ENCODE data around the gene INTS14. TPM values are rescaled to one million over a fixed set of nuclear protein-coding genes. Genes with fewer than 3 reads are reported as not detected.

INTS14 gene
- total RNA-seq, 1 experiment from 2014 or later: 28.3 TPM

DNA sequence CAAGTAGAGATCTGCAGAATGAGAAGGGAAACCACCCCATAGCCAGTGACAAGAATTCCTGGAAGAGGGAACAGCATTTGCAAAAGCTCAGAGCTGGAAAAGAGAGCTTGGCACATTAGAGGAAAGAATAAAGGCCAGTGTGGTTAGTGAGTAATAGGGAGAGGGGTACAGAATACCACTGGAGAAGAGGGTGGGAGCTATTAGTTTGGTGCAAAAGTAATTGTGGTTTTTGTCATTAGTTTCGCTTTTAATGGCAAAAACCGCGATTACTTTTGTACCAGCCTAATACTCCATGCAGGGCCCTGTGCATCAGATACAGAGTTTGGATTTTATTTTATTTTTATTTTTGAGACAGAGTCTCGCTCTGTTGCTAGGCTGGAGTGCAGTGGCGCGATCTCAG is 20.6 kb upstream of the INTS14 start:
- H3K4me1 Mint-ChIP-seq: peaks cover 9% of the 10 kb centered on the region; the same call in 1 of the 2 replicates
- no peak for DNase-seq (ENCODE audit: low spot score)
- H3K9me3 Mint-ChIP-seq: no peaks in the 10 kb centered on the region
- no peaks in the 10 kb centered on the region for H3K27me3 Mint-ChIP-seq (ENCODE audit: low read depth)
- TF ChIP-seq TCF7 (CRISPR knock-in tag; IDR thresholded peaks at IDR 0.05; ENCODE audit: low read depth) (no peak), HMGA2 (CRISPR knock-in tag; IDR thresholded peaks at IDR 0.05) (no peak), NFATC4 (CRISPR knock-in tag; IDR thresholded peaks at IDR 0.05) (no peak), CBFB (CRISPR knock-in tag; IDR thresholded peaks at IDR 0.05; ENCODE audit: low read depth) (no peak), EMX1 (CRISPR knock-in tag; IDR thresholded peaks at IDR 0.05) (no peak)
- TF ChIP-seq, protein P1, sequence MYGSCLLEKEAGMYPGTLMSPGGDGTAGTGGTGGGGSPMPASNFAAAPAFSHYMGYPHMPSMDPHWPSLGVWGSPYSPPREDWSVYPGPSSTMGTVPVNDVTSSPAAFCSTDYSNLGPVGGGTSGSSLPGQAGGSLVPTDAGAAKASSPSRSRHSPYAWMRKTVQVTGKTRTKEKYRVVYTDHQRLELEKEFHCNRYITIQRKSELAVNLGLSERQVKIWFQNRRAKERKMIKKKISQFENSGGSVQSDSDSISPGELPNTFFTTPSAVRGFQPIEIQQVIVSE (CRISPR knock-in tag; IDR thresholded peaks at IDR 0.05; ENCODE audit: borderline replicate concordance): no peak
- ATAC-seq: no peak
- ChIA-PET POLR2A (no interaction called here), CTCF (no interaction called here)
- H3K36me3 Mint-ChIP-seq: no peaks in the 10 kb centered on the region
- H3K4me3 Mint-ChIP-seq: no peak overlapping the region
- H3K27ac Mint-ChIP-seq: no peak overlapping the region

DNA sequence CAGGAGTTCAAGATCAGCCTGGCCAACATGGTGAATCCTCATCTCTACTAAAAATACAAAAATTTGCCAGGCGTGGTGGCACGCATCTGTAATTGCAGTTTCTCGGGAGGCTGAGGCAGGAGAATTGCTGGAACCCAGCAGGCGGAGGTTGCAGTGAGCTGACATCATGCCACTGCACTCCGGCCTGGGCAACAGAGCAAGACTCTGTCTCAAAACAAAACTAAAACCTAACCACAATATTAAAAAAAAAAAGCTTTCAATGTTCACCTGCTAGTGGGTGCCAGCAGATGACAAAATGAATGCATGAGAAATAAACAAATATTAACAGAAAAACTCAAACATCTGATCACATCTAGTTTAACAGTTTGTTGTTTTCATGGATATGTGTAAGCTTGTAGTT is 19.8 kb upstream of the INTS14 start:
- H3K9me3 Mint-ChIP-seq: no peaks in the 10 kb centered on the region
- H3K36me3 Mint-ChIP-seq: no peaks in the 10 kb centered on the region
- ChIA-PET CTCF (no interaction called here), POLR2A (no interaction called here)
- ATAC-seq (no peak), DNase-seq (ENCODE audit: low spot score) (no peak)
- H3K27me3 Mint-ChIP-seq (ENCODE audit: low read depth): no peaks in the 10 kb centered on the region
- no peak overlapping the region for H3K4me3 Mint-ChIP-seq
- peaks cover 9% of the 10 kb centered on the region; the same call in 1 of the 2 replicates for H3K4me1 Mint-ChIP-seq
- H3K27ac Mint-ChIP-seq: no peak overlapping the region
- TF ChIP-seq, protein P2, sequence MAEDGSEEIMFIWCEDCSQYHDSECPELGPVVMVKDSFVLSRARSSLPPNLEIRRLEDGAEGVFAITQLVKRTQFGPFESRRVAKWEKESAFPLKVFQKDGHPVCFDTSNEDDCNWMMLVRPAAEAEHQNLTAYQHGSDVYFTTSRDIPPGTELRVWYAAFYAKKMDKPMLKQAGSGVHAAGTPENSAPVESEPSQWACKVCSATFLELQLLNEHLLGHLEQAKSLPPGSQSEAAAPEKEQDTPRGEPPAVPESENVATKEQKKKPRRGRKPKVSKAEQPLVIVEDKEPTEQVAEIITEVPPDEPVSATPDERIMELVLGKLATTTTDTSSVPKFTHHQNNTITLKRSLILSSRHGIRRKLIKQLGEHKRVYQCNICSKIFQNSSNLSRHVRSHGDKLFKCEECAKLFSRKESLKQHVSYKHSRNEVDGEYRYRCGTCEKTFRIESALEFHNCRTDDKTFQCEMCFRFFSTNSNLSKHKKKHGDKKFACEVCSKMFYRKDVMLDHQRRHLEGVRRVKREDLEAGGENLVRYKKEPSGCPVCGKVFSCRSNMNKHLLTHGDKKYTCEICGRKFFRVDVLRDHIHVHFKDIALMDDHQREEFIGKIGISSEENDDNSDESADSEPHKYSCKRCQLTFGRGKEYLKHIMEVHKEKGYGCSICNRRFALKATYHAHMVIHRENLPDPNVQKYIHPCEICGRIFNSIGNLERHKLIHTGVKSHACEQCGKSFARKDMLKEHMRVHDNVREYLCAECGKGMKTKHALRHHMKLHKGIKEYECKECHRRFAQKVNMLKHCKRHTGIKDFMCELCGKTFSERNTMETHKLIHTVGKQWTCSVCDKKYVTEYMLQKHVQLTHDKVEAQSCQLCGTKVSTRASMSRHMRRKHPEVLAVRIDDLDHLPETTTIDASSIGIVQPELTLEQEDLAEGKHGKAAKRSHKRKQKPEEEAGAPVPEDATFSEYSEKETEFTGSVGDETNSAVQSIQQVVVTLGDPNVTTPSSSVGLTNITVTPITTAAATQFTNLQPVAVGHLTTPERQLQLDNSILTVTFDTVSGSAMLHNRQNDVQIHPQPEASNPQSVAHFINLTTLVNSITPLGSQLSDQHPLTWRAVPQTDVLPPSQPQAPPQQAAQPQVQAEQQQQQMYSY (CRISPR knock-in tag; IDR thresholded peaks at IDR 0.05): no peak
- TF ChIP-seq, protein P3, sequence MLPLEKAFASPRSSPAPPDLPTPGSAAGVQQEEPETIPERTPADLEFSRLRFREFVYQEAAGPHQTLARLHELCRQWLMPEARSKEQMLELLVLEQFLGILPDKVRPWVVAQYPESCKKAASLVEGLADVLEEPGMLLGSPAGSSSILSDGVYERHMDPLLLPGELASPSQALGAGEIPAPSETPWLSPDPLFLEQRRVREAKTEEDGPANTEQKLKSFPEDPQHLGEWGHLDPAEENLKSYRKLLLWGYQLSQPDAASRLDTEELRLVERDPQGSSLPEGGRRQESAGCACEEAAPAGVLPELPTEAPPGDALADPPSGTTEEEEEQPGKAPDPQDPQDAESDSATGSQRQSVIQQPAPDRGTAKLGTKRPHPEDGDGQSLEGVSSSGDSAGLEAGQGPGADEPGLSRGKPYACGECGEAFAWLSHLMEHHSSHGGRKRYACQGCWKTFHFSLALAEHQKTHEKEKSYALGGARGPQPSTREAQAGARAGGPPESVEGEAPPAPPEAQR (CRISPR knock-in tag; IDR thresholded peaks at IDR 0.05): no peak
- TF ChIP-seq, protein P4, sequence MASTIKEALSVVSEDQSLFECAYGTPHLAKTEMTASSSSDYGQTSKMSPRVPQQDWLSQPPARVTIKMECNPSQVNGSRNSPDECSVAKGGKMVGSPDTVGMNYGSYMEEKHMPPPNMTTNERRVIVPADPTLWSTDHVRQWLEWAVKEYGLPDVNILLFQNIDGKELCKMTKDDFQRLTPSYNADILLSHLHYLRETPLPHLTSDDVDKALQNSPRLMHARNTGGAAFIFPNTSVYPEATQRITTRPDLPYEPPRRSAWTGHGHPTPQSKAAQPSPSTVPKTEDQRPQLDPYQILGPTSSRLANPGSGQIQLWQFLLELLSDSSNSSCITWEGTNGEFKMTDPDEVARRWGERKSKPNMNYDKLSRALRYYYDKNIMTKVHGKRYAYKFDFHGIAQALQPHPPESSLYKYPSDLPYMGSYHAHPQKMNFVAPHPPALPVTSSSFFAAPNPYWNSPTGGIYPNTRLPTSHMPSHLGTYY (CRISPR knock-in tag; IDR thresholded peaks at IDR 0.05): no peak
- TF ChIP-seq, protein P5, sequence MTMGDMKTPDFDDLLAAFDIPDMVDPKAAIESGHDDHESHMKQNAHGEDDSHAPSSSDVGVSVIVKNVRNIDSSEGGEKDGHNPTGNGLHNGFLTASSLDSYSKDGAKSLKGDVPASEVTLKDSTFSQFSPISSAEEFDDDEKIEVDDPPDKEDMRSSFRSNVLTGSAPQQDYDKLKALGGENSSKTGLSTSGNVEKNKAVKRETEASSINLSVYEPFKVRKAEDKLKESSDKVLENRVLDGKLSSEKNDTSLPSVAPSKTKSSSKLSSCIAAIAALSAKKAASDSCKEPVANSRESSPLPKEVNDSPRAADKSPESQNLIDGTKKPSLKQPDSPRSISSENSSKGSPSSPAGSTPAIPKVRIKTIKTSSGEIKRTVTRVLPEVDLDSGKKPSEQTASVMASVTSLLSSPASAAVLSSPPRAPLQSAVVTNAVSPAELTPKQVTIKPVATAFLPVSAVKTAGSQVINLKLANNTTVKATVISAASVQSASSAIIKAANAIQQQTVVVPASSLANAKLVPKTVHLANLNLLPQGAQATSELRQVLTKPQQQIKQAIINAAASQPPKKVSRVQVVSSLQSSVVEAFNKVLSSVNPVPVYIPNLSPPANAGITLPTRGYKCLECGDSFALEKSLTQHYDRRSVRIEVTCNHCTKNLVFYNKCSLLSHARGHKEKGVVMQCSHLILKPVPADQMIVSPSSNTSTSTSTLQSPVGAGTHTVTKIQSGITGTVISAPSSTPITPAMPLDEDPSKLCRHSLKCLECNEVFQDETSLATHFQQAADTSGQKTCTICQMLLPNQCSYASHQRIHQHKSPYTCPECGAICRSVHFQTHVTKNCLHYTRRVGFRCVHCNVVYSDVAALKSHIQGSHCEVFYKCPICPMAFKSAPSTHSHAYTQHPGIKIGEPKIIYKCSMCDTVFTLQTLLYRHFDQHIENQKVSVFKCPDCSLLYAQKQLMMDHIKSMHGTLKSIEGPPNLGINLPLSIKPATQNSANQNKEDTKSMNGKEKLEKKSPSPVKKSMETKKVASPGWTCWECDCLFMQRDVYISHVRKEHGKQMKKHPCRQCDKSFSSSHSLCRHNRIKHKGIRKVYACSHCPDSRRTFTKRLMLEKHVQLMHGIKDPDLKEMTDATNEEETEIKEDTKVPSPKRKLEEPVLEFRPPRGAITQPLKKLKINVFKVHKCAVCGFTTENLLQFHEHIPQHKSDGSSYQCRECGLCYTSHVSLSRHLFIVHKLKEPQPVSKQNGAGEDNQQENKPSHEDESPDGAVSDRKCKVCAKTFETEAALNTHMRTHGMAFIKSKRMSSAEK (CRISPR knock-in tag; IDR thresholded peaks at IDR 0.05; ENCODE audit: borderline replicate concordance): no peak
- TF ChIP-seq, protein P6, sequence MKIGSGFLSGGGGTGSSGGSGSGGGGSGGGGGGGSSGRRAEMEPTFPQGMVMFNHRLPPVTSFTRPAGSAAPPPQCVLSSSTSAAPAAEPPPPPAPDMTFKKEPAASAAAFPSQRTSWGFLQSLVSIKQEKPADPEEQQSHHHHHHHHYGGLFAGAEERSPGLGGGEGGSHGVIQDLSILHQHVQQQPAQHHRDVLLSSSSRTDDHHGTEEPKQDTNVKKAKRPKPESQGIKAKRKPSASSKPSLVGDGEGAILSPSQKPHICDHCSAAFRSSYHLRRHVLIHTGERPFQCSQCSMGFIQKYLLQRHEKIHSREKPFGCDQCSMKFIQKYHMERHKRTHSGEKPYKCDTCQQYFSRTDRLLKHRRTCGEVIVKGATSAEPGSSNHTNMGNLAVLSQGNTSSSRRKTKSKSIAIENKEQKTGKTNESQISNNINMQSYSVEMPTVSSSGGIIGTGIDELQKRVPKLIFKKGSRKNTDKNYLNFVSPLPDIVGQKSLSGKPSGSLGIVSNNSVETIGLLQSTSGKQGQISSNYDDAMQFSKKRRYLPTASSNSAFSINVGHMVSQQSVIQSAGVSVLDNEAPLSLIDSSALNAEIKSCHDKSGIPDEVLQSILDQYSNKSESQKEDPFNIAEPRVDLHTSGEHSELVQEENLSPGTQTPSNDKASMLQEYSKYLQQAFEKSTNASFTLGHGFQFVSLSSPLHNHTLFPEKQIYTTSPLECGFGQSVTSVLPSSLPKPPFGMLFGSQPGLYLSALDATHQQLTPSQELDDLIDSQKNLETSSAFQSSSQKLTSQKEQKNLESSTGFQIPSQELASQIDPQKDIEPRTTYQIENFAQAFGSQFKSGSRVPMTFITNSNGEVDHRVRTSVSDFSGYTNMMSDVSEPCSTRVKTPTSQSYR (CRISPR knock-in tag; IDR thresholded peaks at IDR 0.05): no peak
- TF ChIP-seq ZBTB21 (CRISPR knock-in tag; IDR thresholded peaks at IDR 0.05; ENCODE audit: borderline replicate concordance) (no peak), ZNF416 (CRISPR knock-in tag; IDR thresholded peaks at IDR 0.05) (no peak), ATF1 (CRISPR knock-in tag; IDR thresholded peaks at IDR 0.05) (no peak), SMAD3 (CRISPR knock-in tag; IDR thresholded peaks at IDR 0.05; ENCODE audit: borderline replicate concordance) (no peak), SOX15 (CRISPR knock-in tag; IDR thresholded peaks at IDR 0.05) (no peak), GABPB1 (CRISPR knock-in tag; IDR thresholded peaks at IDR 0.05) (no peak)
- TF ChIP-seq, protein P7, sequence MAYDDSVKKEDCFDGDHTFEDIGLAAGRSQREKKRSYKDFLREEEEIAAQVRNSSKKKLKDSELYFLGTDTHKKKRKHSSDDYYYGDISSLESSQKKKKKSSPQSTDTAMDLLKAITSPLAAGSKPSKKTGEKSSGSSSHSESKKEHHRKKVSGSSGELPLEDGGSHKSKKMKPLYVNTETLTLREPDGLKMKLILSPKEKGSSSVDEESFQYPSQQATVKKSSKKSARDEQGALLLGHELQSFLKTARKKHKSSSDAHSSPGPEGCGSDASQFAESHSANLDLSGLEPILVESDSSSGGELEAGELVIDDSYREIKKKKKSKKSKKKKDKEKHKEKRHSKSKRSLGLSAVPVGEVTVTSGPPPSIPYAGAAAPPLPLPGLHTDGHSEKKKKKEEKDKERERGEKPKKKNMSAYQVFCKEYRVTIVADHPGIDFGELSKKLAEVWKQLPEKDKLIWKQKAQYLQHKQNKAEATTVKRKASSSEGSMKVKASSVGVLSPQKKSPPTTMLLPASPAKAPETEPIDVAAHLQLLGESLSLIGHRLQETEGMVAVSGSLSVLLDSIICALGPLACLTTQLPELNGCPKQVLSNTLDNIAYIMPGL (CRISPR knock-in tag; IDR thresholded peaks at IDR 0.05): no peak
- TF ChIP-seq, protein P8, sequence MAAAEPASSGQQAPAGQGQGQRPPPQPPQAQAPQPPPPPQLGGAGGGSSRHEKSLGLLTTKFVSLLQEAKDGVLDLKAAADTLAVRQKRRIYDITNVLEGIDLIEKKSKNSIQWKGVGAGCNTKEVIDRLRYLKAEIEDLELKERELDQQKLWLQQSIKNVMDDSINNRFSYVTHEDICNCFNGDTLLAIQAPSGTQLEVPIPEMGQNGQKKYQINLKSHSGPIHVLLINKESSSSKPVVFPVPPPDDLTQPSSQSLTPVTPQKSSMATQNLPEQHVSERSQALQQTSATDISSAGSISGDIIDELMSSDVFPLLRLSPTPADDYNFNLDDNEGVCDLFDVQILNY (CRISPR knock-in tag; IDR thresholded peaks at IDR 0.05): no peak
